ENCODE results near the gene TTC6. TPM values are rescaled to one million over a fixed set of nuclear protein-coding genes. Genes with fewer than 3 reads are reported as not detected.

Gene TTC6
- total RNA-seq, 1 experiment from 2014 or later, result not detected

GRCh38 chr14:37625597-37626595, 30.5 kb downstream of the TTC6 start:
- DNase-seq (ENCODE audit: low read depth), result no peak

- no peak for DNase-seq (ENCODE audit: low read depth)
Observed at GRCh38 chr14:37637341-37637740, 41.9 kb downstream of the TTC6 start.

GRCh38 chr14:37638599-37638998, 43.2 kb downstream of the TTC6 start:
- DNase-seq (ENCODE audit: low read depth), result no peak

- peak; percentile 2 for DNase-seq (ENCODE audit: low read depth)
Observed at GRCh38 chr14:37641117-37641516, 45.7 kb downstream of the TTC6 start.

GRCh38 chr14:37642125-37642524, 46.7 kb downstream of the TTC6 start:
- DNase-seq (ENCODE audit: low read depth), result no peak

GRCh38 chr14:37643701-37644100, 48.3 kb downstream of the TTC6 start:
- no peak for DNase-seq (ENCODE audit: low read depth)

Other genes starting within 250 kb of the TTC6 start
- gene FOXA1, start 380 bp upstream of the TTC6 start, total RNA-seq (2014; rRNA removed; shearing (Covaris generic)), result not detected in 2 replicates

Measured in M059J (cell line).